UCSD-AML1 (cell line): Measurements from ENCODE around the gene OS9.

Experiments
- DNase-seq: peaks from one replicate; lab custom pipeline; 2025; ENCODE audit not compliant: unreplicated experiment; lab: John Stamatoyannopoulos, UW

Gene OS9

GRCh38 chr12:57735198-57735855 lies 41.4 kb downstream of the OS9 start:
- DNase-seq = no peak

- no peak for DNase-seq
Measured at GRCh38 chr12:57735952-57736740, 42.2 kb downstream of the OS9 start.

GRCh38 chr12:57736741-57737466 lies 43.0 kb downstream of the OS9 start:
- DNase-seq = no peak

- DNase-seq = no peak
Measured at GRCh38 chr12:57737467-57738460, 43.8 kb downstream of the OS9 start.

GRCh38 chr12:57738661-57739237 lies 44.8 kb downstream of the OS9 start, which contains the start of gene AGAP2:
Gene AGAP2 (minus strand): TSS chr12:57738742. CDS start chr12:57738246, 496 bp downstream.
- no peak for DNase-seq

GRCh38 chr12:57739387-57739786 lies 45.5 kb downstream of the OS9 start:
- DNase-seq = no peak

GRCh38 chr12:57739914-57740538 lies 46.1 kb downstream of the OS9 start:
- DNase-seq = no peak

- peak; percentile 84 for DNase-seq
Measured at GRCh38 chr12:57740656-57741412, 46.9 kb downstream of the OS9 start.

GRCh38 chr12:57741413-57741789 lies 47.5 kb downstream of the OS9 start:
- DNase-seq = no peak

- peak; percentile 77 for DNase-seq
Measured at GRCh38 chr12:57741844-57742738, 48.2 kb downstream of the OS9 start.

- DNase-seq = no peak
Measured at GRCh38 chr12:57743769-57744168, 49.8 kb downstream of the OS9 start.

- peak; percentile 88 for DNase-seq
Measured at GRCh38 chr12:57744194-57744776, 50.4 kb downstream of the OS9 start.

- peak; percentile 93 for DNase-seq
Measured at GRCh38 chr12:57744777-57745484, 51.0 kb downstream of the OS9 start, which contains the start of gene TSPAN31. Gene TSPAN31 (plus strand): TSS chr12:57745039. CDS start chr12:57745155, 116 bp downstream.

- DNase-seq = no peak
Measured at GRCh38 chr12:57745485-57745881, 51.6 kb downstream of the OS9 start.

GRCh38 chr12:57746025-57746424 lies 52.1 kb downstream of the OS9 start:
- no peak for DNase-seq

GRCh38 chr12:57749061-57749460 lies 55.1 kb downstream of the OS9 start:
- DNase-seq = no peak
